ENCODE data around the gene PTPN1.

The PTPN1 gene

DNA sequence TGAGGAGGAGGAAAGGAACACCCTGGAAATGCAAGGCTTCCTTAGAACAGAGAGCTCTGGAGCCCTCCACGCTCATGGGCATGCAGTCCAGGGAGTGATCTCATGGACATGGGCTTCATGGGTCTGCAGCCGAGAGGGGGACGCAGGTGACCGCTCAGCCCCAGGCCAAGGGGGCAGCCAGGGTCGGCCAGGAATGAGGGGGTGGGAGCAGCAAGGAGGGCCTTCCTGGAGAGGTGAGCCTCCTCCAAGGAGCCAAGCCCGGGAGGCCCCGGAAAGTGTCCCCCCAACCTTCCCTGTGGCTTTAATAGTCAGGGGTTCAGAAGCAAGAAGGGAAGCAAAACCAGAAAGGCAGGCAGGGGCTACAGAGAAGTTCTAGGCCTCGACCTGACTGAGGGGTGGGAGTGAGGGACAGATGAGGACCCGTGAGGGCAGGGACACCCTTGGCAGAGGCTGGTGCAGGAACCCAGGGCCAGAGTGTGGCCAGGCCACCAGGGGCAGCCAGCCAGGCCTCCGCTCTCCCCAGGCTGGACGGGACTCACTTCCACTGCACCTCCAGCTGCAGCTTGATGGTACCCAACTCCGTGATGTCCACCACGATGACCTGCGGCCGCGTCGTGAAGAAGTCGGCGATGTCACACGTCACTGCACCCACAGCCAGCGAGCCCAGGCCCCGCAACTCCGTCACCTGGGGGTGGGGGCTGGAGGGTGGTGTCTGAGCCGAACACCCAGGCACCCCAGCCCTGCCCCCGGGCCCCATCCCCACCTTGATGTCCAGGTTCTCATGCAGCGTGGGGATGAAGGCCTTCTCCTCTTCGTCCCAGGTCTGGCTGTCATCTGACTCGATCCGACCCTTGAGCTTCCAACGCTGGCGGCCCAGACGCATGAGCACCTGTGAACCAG, 97.9 kb downstream of the PTPN1 start:
- H3K4me3 ChIP-seq (ENCODE audit: low read depth, low read length): no peak overlapping the region
- TF ChIP-seq CTCF (IDR thresholded peaks at IDR 0.05; ENCODE audit: low read depth, low read length): no peak

GRCh38 chr20:50608750-50609104, 98.5 kb downstream of the PTPN1 start:
- TF ChIP-seq CTCF (IDR thresholded peaks at IDR 0.05; ENCODE audit: low read depth, low read length): no peak
- no peak overlapping the region for H3K4me3 ChIP-seq (ENCODE audit: low read depth, low read length)

DNA sequence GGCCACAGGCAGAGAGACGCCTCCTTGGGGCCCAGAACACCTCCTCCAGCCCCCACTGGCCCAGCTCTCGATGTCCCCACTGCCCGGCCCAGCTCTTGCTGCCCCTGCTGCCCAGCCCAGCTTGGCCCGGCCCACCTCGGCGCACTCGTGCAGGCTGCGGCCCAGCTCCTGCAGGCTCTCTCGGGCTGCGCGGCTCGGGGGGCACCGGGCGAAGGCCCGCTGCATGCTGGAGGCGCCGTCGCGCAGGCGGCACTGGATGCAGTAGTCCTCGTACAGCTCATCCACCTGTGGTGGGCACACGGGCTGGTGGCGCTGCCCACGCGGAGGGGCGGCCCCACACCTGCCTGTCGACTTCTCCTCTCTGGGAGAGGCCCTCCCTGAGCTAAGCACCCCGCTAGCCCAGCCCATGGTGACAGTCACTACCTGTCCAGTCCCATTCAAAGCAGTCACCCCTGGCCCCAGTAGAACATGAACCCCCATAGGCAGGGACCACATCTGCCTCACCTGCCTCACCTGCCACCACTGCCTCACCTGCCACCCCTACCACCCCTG, 99.3 kb downstream of the PTPN1 start:
- no peak overlapping the region for H3K4me3 ChIP-seq (ENCODE audit: low read depth, low read length)
- TF ChIP-seq CTCF (IDR thresholded peaks at IDR 0.05; ENCODE audit: low read depth, low read length): no peak

DNA sequence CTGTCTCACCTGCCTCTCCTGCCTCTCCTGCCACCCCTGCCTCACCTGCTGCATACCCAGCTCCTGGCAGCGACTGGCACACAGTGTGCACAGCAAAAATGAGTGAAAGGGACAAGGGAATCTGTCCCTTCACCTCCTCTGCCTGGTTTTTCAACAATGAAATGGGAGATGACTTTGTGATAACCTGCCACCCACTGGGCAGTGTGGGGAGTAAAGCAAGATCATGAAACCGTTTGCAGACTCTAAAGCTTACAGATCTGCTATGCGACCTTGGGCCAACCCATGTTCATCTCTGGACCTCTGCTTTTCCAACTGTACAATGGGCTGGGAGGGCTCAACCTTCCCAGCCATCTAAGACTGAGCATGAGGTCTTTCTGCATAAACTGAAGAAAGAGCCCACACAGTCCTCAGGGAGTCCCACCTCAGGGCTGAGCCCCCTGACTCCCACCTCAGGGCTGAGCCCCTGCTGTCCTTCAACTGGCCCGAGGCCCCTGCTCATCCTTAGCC, 100.1 kb downstream of the PTPN1 start:
- H3K4me3 ChIP-seq (ENCODE audit: low read depth, low read length): no peak overlapping the region
- TF ChIP-seq CTCF (IDR thresholded peaks at IDR 0.05; ENCODE audit: low read depth, low read length): no peak

DNA sequence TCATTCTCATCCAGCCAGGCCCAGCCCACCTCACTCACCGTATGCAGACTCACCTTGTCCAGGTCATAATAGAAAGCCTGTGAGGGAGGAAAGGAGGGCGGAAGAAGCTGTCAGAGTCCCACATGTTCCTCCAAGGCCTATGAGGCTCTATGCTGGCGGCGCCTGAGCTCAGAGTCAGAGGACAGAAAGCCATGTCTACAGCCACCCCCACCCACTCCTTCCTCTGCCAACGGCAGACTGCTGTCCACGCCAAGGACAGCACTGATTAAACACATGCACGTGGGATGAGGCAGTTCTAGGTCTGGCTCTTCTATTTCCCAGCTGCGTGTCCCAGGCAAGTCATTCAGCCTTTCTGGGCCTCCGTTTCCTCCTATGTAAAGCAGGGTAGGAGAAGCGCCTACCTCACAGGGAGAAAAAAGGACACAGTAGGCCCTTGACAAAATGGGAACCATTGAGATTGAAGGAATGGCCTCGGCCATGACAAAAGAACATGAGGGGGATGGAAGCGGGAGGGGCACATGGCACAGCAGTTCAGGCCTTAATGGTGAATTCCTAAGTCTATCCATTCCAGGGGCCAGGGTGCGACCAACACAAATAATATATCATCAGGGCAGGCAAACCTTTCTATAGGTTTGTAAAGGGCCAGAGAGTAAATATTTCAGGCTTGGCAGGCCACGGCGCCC, 101.1 kb downstream of the PTPN1 start:
- TF ChIP-seq CTCF (IDR thresholded peaks at IDR 0.05; ENCODE audit: low read depth, low read length): no peak
- H3K4me3 ChIP-seq (ENCODE audit: low read depth, low read length): no peak overlapping the region

- no peak overlapping the region for H3K4me3 ChIP-seq (ENCODE audit: low read depth, low read length)
- TF ChIP-seq CTCF (IDR thresholded peaks at IDR 0.05; ENCODE audit: low read depth, low read length): no peak
These were observed 103.4 kb downstream of the PTPN1 start for GRCh38 chr20:50613438-50614169.
